Gastroesophageal sphincter (tissue), 4 donors: ENCODE measurements around the gene PRKG1. TPM values are rescaled to one million over a fixed set of nuclear protein-coding genes. Genes with fewer than 3 reads are reported as not detected.

Source experiments
- ATAC-seq: fragments of 150-250 bp; one replicate; pipeline ENCODE4 v1.9.1; 2016; ENCODE audit warnings: mild to moderate bottlenecking, moderate library complexity
- H3K27ac ChIP-seq, 4 donors: fragments of 200-600 bp; sonication (generic) in 3 of 4; 1 replicate in 3 of 4; 2 replicates in 1 of 4; pipeline ENCODE4 v1.5.1; 2016 to 2019
- H3K27me3 ChIP-seq: fragments of 200-600 bp; sonication (generic); one replicate; pipeline ENCODE4 v1.5.1; 2019
- H3K36me3 ChIP-seq, 2 donors: fragments of 200-600 bp; sonication (generic); one replicate each; pipeline ENCODE4 v1.5.1; 2019; ENCODE audit warnings: control low read depth in 1 of 2
- H3K4me1 ChIP-seq, 3 donors: fragments of 200-600 bp; sonication (generic); 1 replicate in 2 of 3; 2 replicates in 1 of 3; pipeline ENCODE4 v1.5.1; 2016 to 2019; ENCODE audit warnings: control low read depth in 2 of 3
- H3K4me3 ChIP-seq, 2 donors: fragments of 200-600 bp; sonication (generic); one replicate each; pipeline ENCODE4 v1.5.1; 2019; ENCODE audit warnings: mild to moderate bottlenecking in 1 of 2, moderate library complexity in 1 of 2
- H3K9me3 ChIP-seq, 3 donors: fragments of 200-600 bp; sonication (generic); one replicate each; pipeline ENCODE4 v1.5.1; 2017 to 2019; ENCODE audit warnings: control low read depth in 2 of 3
- EP300 ChIP-seq: sonication (generic); formaldehyde crosslinking; IDR thresholded peaks from one replicate; pipeline ENCODE4 v1.6.1; 2017; ENCODE audit warnings: antibody characterized with exemption, mild to moderate bottlenecking
- POLR2A ChIP-seq, 2 donors: fragments of 450-650 bp; IDR thresholded peaks; one replicate each; pipeline ENCODE4 v1.6.1; 2017; ENCODE audit warnings: antibody characterized with exemption in 2 of 2, mild to moderate bottlenecking in 2 of 2, moderate library complexity in 1 of 2
- POLR2AphosphoS5 ChIP-seq: sonication (generic); formaldehyde crosslinking; IDR thresholded peaks from one replicate; pipeline ENCODE4 v1.6.1; 2017; ENCODE audit warnings: antibody characterized with exemption
- whole genome bisulfite sequencing, 2 donors: methylation state at CpG; one replicate each; pipeline ENCODE4 v1.1.5; 2018; ENCODE audit warnings: low coverage in 1 of 2; 5-methylcytosine and 5-hydroxymethylcytosine counted together
- total RNA-seq, 4 donors: library from RNA; depleted of rRNA; stranded (reverse); fragments of >200 nt; gene quantifications; one replicate each; pipeline ENCODE4 v1.1.0, GENCODE V29; 2016
- TF ChIP-seq, protein P1 (sequence below), 4 experiments: fragments of 200-600 bp in 2 of 4; fragments of 450-650 bp in 2 of 4; sonication (generic) in 1 of 4; IDR thresholded peaks; one replicate each; pipeline ENCODE4 v1.5.1; 2017 to 2019; ENCODE audit warnings: antibody characterized with exemption in 4 of 4, mild to moderate bottlenecking in 2 of 4, moderate library complexity in 2 of 4

PRKG1 gene
- total RNA-seq, 4 donors from 2014 or later: 27.5 to 73.2 (median 39.2) TPM

DNA sequence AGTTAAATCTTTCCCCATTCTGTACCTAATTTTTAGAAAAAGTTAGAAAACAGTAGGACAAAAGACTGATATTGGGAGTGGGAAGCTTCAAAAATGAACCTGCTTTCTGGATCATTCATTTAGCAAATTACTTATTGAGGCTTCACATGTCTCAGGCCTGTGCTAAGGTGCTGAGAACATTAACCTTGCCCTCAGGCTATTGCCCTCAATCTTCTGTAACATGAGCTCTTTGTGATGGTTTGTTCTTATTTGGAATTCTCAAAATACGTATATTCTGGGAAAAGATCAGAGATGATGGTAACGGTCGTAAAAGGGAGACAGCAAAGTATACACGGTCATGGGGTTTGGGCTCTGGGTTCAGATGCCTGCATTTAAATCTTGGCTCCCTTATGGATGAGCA, 39.5 kb upstream of the PRKG1 start:
- TF ChIP-seq, protein P1, sequence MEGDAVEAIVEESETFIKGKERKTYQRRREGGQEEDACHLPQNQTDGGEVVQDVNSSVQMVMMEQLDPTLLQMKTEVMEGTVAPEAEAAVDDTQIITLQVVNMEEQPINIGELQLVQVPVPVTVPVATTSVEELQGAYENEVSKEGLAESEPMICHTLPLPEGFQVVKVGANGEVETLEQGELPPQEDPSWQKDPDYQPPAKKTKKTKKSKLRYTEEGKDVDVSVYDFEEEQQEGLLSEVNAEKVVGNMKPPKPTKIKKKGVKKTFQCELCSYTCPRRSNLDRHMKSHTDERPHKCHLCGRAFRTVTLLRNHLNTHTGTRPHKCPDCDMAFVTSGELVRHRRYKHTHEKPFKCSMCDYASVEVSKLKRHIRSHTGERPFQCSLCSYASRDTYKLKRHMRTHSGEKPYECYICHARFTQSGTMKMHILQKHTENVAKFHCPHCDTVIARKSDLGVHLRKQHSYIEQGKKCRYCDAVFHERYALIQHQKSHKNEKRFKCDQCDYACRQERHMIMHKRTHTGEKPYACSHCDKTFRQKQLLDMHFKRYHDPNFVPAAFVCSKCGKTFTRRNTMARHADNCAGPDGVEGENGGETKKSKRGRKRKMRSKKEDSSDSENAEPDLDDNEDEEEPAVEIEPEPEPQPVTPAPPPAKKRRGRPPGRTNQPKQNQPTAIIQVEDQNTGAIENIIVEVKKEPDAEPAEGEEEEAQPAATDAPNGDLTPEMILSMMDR (IDR thresholded peaks at IDR 0.05): no peak
- TF ChIP-seq POLR2A (IDR thresholded peaks at IDR 0.05): no peak
- Histone ChIP-seq H3K27me3 (no peaks in the 10 kb centered on the region), H3K36me3 (no peaks in the 10 kb centered on the region), H3K4me1 (peaks cover 0 to 5% (median 2%) of the 10 kb centered on the region in 3 donors), H3K4me3 (no peak overlapping the region), H3K27ac (no peak overlapping the region), H3K9me3 (no peaks in the 10 kb centered on the region)
- 95 to 100% methylated on average over 4 of the region's 4 CpGs for WGBS, 2 donors
- no peak for ATAC-seq

DNA sequence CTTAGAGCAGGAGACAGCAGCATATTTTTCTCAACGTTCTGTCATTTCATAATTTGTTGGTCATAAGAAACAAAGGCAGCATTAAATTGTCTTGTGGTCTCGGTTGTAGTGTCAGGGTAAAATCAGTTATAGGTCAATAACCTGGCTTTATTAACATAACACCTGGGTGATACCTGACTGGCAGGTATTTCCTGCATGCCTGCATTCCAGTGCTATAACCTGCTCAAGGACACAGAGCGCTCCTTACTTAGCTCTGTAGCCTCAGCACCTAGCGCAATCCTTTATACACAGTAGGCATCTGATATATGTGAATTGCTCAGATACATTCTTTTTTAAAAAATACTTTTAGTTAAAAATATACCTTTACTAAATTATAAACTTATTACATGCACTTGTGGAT, 38.9 kb upstream of the PRKG1 start:
- TF ChIP-seq, protein P1 (IDR thresholded peaks at IDR 0.05): no peak
- TF ChIP-seq EP300 (no peak), POLR2A (IDR thresholded peaks at IDR 0.05) (no peak), POLR2AphosphoS5 (no peak)
- no peaks in the 10 kb centered on the region for H3K27me3 ChIP-seq
- WGBS, 2 donors: 92 to 96% methylated on average over 3 to 4 of the region's 4 CpGs
- ATAC-seq: no peak
- H3K4me3 ChIP-seq: no peak overlapping the region
- H3K27ac ChIP-seq: no peak overlapping the region
- no peaks in the 10 kb centered on the region for H3K9me3 ChIP-seq
- peaks cover 0 to 5% (median 2%) of the 10 kb centered on the region in 3 donors for H3K4me1 ChIP-seq
- no peaks in the 10 kb centered on the region for H3K36me3 ChIP-seq

DNA sequence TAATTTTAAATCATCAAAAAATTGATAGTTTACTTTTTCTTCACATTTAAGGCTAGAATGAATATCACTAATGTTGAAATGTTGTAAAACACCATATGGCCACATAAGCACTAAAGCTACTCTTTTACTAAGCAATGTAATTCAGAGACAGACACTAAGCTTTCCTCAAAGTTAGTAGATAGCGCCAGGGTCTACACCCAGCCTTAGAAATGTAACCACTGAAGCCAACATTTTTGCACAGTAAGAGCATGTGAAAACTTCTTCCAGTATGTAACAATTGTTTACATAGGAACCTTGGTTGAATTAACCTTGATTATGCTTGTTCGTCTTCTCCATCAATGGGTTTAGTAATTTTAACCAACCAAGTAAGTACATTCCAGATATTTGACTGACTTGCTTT, 28.4 kb upstream of the PRKG1 start:
- TF ChIP-seq POLR2A (IDR thresholded peaks at IDR 0.05) (no peak), EP300 (no peak)
- TF ChIP-seq, protein P1 (IDR thresholded peaks at IDR 0.05): no peak
- H3K9me3 ChIP-seq: no peaks in the 10 kb centered on the region
- no peaks in the 10 kb centered on the region for H3K36me3 ChIP-seq
- H3K27me3 ChIP-seq: no peaks in the 10 kb centered on the region
- ATAC-seq: no peak
- no peak overlapping the region for H3K4me3 ChIP-seq
- H3K4me1 ChIP-seq: no peaks in the 10 kb centered on the region
- WGBS, 2 donors: 70 to 78% methylated on average over 2 of the region's 2 CpGs
- no peak overlapping the region for H3K27ac ChIP-seq

DNA sequence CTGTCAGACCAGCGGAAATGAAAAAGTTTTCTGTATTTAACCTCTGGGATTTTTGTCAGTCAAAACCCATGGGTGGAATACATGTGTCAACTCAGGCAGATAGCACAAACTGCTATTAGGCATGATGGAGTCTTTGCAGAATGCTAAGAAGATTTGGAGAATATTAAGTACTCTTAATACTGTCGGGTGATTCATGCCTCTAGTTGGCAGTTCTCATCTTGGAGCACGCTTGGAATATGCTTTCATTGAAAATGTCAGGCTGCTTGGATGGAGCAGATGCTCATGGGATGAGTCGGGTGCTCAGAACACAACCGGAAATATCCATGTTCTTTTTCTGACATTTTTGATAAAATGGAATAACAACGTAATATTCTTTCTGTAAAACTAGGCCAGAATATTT, 27.6 kb upstream of the PRKG1 start:
- TF ChIP-seq POLR2A (IDR thresholded peaks at IDR 0.05) (no peak), POLR2AphosphoS5 (no peak), EP300 (no peak)
- TF ChIP-seq, protein P1 (IDR thresholded peaks at IDR 0.05): no peak
- no peaks in the 10 kb centered on the region for H3K36me3 ChIP-seq
- no peak overlapping the region for H3K4me3 ChIP-seq
- H3K4me1 ChIP-seq: no peaks in the 10 kb centered on the region
- H3K27me3 ChIP-seq: no peaks in the 10 kb centered on the region
- ATAC-seq: no peak
- H3K27ac ChIP-seq: peak overlapping the region in 1 of 4 donors; percentile 1
- WGBS, 2 donors: 59 to 73% methylated on average over 6 of the region's 6 CpGs
- no peaks in the 10 kb centered on the region for H3K9me3 ChIP-seq

DNA sequence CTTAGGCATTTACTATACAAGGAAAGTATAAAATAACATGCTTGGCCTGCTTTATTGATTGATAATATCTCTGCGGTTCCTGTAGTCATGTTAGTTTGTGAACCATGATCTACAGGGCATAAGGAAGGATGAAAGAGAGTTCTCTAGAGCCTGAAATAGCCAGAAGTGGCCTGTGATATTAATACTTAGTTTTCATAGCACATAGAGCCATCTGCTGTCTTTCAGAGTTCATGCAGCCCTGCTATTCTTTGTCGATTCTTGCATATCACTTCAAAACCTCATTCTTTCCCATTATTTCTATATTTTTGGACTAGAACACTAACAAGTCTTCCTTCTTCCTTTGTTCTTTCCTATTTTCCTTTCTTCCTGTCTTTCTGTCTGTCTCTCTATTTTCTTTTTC, 26.4 kb upstream of the PRKG1 start:
- ATAC-seq: no peak
- H3K36me3 ChIP-seq: no peaks in the 10 kb centered on the region
- H3K9me3 ChIP-seq: no peaks in the 10 kb centered on the region
- no peak overlapping the region for H3K4me3 ChIP-seq
- TF ChIP-seq EP300 (no peak), POLR2AphosphoS5 (no peak), POLR2A (IDR thresholded peaks at IDR 0.05) (no peak)
- TF ChIP-seq, protein P1 (IDR thresholded peaks at IDR 0.05): peak in 1 of 4 experiments; percentile 14
- WGBS, 2 donors: 30 to 71% methylated on average over 2 of the region's 2 CpGs
- H3K27ac ChIP-seq: no peak overlapping the region
- H3K4me1 ChIP-seq: no peaks in the 10 kb centered on the region
- H3K27me3 ChIP-seq: no peaks in the 10 kb centered on the region
